GM23338 (cell line): ENCODE measurements around the gene CYP3A4. TPM values are rescaled to one million over a fixed set of nuclear protein-coding genes. Genes with fewer than 3 reads are reported as not detected.

ENCODE experiments used
- ATAC-seq: fragments of 200-7000 bp; cut with Tn5 transposase; 3 replicates; pipeline ENCODE4 v1.9.1; 2020
- DNase-seq: peaks from one replicate; pipeline ENCODE4 v3.0.0-alpha.2; 2015; ENCODE audit warnings: low spot score
- H2AFZ ChIP-seq: fragments of 200-600 bp; sonication (generic); 2 replicates; pipeline ENCODE4 v1.8.0; 2016; ENCODE audit warnings: antibody characterized with exemption, mild to moderate bottlenecking, moderate library complexity
- H3F3A ChIP-seq: fragments of 200-600 bp; sonication (generic); replicated peaks from 2 replicates; pipeline ENCODE4 v1.8.0; 2017; ENCODE audit warnings: antibody characterized with exemption, mixed run types, low read depth
- H3K27ac ChIP-seq: fragments of 200-600 bp; sonication (generic); 2 replicates; pipeline ENCODE4 v1.6.1; 2016; ENCODE audit warnings: low read depth
- H3K27me3 ChIP-seq: fragments of 200-600 bp; sonication (generic); 2 replicates; pipeline ENCODE4 v1.8.0; 2016; ENCODE audit warnings: mild to moderate bottlenecking, mixed run types, moderate library complexity; ENCODE audit not compliant: insufficient read depth
- H3K36me3 ChIP-seq: fragments of 200-600 bp; sonication (generic); 2 replicates; pipeline ENCODE4 v1.8.0; 2016; ENCODE audit warnings: mild to moderate bottlenecking; ENCODE audit not compliant: insufficient read depth
- H3K4me1 ChIP-seq: fragments of 200-600 bp; sonication (generic); 2 replicates; pipeline ENCODE4 v1.8.0; 2016; ENCODE audit warnings: mild to moderate bottlenecking, moderate library complexity; ENCODE audit not compliant: insufficient read depth
- H3K4me2 ChIP-seq: fragments of 200-600 bp; sonication (generic); 2 replicates; pipeline ENCODE4 v1.7.1; 2017; ENCODE audit warnings: mixed run types
- H3K4me3 ChIP-seq: fragments of 200-600 bp; sonication (generic); 2 replicates; pipeline ENCODE4 v1.6.1; 2016; ENCODE audit warnings: mixed run types
- H3K79me2 ChIP-seq: fragments of 200-600 bp; sonication (generic); replicated peaks from 2 replicates; pipeline ENCODE4 v1.8.0; 2017; ENCODE audit warnings: mild to moderate bottlenecking; ENCODE audit not compliant: insufficient read depth
- H3K9me2 ChIP-seq: fragments of 200-600 bp; sonication (generic); 2 replicates; pipeline ENCODE4 v1.8.0; 2017; ENCODE audit not compliant: insufficient read depth
- H4K20me1 ChIP-seq: fragments of 200-600 bp; sonication (generic); replicated peaks from 2 replicates; pipeline ENCODE4 v1.8.0; 2017; ENCODE audit warnings: mild to moderate bottlenecking; ENCODE audit not compliant: insufficient read depth
- H3K27ac Mint-ChIP-seq: 2 replicates; pipeline ENCODE4 v1.8.0; 2020; ENCODE audit warnings: inconsistent platforms, mild to moderate bottlenecking, moderate library complexity, mixed read lengths
- H3K27me3 Mint-ChIP-seq: 3 replicates; pipeline ENCODE4 v1.8.0; 2022; ENCODE audit warnings: low read depth, mild to moderate bottlenecking, moderate library complexity, mixed read lengths, inconsistent platforms; ENCODE audit not compliant: insufficient read depth, poor library complexity
- H3K36me3 Mint-ChIP-seq: 3 replicates; pipeline ENCODE4 v1.8.0; 2021; ENCODE audit warnings: low read depth, mild to moderate bottlenecking, inconsistent platforms, moderate library complexity, mixed read lengths
- H3K4me1 Mint-ChIP-seq: 3 replicates; pipeline ENCODE4 v1.8.0; 2020; ENCODE audit warnings: mild to moderate bottlenecking, inconsistent platforms, mixed read lengths
- H3K4me3 Mint-ChIP-seq: 3 replicates; pipeline ENCODE4 v1.8.0; 2021; ENCODE audit warnings: moderate library complexity, mild to moderate bottlenecking, inconsistent platforms, mixed read lengths
- H3K9me3 Mint-ChIP-seq: 3 replicates; pipeline ENCODE4 v1.8.0; 2020; ENCODE audit warnings: moderate library complexity, mild to moderate bottlenecking, inconsistent platforms, mixed read lengths
- CREB1 ChIP-seq: fragments of 250-450 bp; sonication (Bioruptor Pico); IDR thresholded peaks from 2 replicates; pipeline ENCODE4 v1.5.0; 2020; ENCODE audit warnings: low read depth, mild to moderate bottlenecking, moderate library complexity
- EZH2 ChIP-seq: fragments of 200-600 bp; sonication (generic); IDR thresholded peaks from one replicate; pipeline ENCODE4 v1.8.0; 2017; ENCODE audit warnings: antibody characterized with exemption, mild to moderate bottlenecking, low read depth; ENCODE audit not compliant: unreplicated experiment
- EZH2phosphoT487 ChIP-seq: fragments of 200-600 bp; sonication (generic); IDR thresholded peaks from one replicate; pipeline ENCODE4 v1.8.1; 2018; ENCODE audit warnings: antibody characterized with exemption; ENCODE audit not compliant: unreplicated experiment
- JUNB ChIP-seq: IDR thresholded peaks from one replicate; pipeline ENCODE4 v1.6.1; 2016; ENCODE audit warnings: antibody characterized with exemption; ENCODE audit not compliant: unreplicated experiment
- NANOG ChIP-seq: IDR thresholded peaks from 2 replicates; pipeline ENCODE4 v1.6.1; 2016; ENCODE audit warnings: antibody characterized with exemption, borderline replicate concordance
- POLR2AphosphoS5 ChIP-seq: IDR thresholded peaks from 2 replicates; pipeline ENCODE4 v1.6.1; 2016; ENCODE audit warnings: antibody characterized with exemption, low read depth
- STAT1 ChIP-seq: IDR thresholded peaks from one replicate; pipeline ENCODE4 v1.6.1; 2016; ENCODE audit warnings: antibody characterized with exemption; ENCODE audit not compliant: unreplicated experiment
- ZNF114 ChIP-seq: fragments of 250-450 bp; sonication (Bioruptor Pico); IDR thresholded peaks from 2 replicates; pipeline ENCODE4 v1.5.0; 2020; ENCODE audit warnings: mild to moderate bottlenecking, moderate library complexity
- ZNF331 ChIP-seq: fragments of 250-450 bp; sonication (Bioruptor Pico); IDR thresholded peaks from 2 replicates; pipeline ENCODE4 v1.5.0; 2020; ENCODE audit warnings: low read depth, mild to moderate bottlenecking, moderate library complexity
- polyA plus RNA-seq: library from polyadenylated mRNA; unstranded; fragments of >200 nt; fragmentation: Nextera tagmentation; extraction: Ambion mirVana; gene quantifications from 2 replicates; pipeline ENCODE4 v1.2.1, GENCODE V29; 2016
- total RNA-seq: library from RNA; depleted of rRNA; stranded (reverse); fragments of >200 nt; shearing (Covaris generic); gene quantifications from 2 replicates; pipeline ENCODE4 v1.2.3, GENCODE V29; 2014
- TF ChIP-seq, protein P1 (sequence below): fragments of 250-450 bp; sonication (Bioruptor Pico); IDR thresholded peaks from 2 replicates; pipeline ENCODE4 v1.5.0; 2020; ENCODE audit warnings: mild to moderate bottlenecking, moderate library complexity
- TF ChIP-seq, protein P2 (sequence below): IDR thresholded peaks from one replicate; pipeline ENCODE4 v1.6.1; 2018; ENCODE audit warnings: antibody characterized with exemption; ENCODE audit not compliant: unreplicated experiment
- TF ChIP-seq, protein P3 (sequence below): IDR thresholded peaks from 2 replicates; pipeline ENCODE4 v1.6.1; 2016; ENCODE audit warnings: antibody characterized with exemption

The CYP3A4 gene
- total and polyA plus RNA-seq, 2 experiments from 2014 or later = not detected

DNA sequence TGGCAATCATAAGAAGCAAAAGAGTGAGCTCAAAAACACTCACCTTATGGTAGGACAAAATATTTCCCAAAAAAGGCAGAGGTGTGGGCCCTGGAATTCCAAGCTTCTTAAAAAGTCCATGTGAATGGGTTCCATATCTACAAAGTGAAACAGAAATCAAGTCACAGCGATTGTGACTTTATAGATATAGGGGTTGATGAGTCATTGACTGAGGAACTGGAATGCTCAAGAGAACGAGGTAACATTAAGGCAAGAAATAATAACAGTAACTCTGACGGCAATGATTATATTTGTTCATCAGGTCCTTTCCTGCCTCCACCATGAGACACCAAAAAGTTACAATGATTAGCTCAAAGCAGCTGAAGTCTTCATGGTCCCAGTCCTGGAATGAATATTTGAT lies 4.0 kb downstream of the CYP3A4 start:
- no peaks in the 10 kb centered on the region for H3K79me2 ChIP-seq

More for the DNA sequence above, 4.0 kb downstream of the CYP3A4 start:
- Histone ChIP-seq H3K4me2 (no peak overlapping the region), H3K4me1 (no peaks in the 10 kb centered on the region), H3K36me3 (no peaks in the 10 kb centered on the region), H4K20me1 (no peaks in the 10 kb centered on the region), H3K9me2 (no peaks in the 10 kb centered on the region), H2AFZ (no peak overlapping the region), H3K27me3 (no peaks in the 10 kb centered on the region), H3F3A (no peaks in the 10 kb centered on the region), H3K4me3 (no peak overlapping the region), H3K27ac (no peak overlapping the region)
- ATAC-seq = no peak
- H3K4me3 Mint-ChIP-seq = no peak overlapping the region
- H3K36me3 Mint-ChIP-seq = no peaks in the 10 kb centered on the region
- no peak overlapping the region for H3K27ac Mint-ChIP-seq
- no peak for DNase-seq
- H3K27me3 Mint-ChIP-seq = no peaks in the 10 kb centered on the region
- peaks cover 3% of the 10 kb centered on the region; the same call in 2 of the 3 replicates for H3K4me1 Mint-ChIP-seq
- TF ChIP-seq, protein P1, sequence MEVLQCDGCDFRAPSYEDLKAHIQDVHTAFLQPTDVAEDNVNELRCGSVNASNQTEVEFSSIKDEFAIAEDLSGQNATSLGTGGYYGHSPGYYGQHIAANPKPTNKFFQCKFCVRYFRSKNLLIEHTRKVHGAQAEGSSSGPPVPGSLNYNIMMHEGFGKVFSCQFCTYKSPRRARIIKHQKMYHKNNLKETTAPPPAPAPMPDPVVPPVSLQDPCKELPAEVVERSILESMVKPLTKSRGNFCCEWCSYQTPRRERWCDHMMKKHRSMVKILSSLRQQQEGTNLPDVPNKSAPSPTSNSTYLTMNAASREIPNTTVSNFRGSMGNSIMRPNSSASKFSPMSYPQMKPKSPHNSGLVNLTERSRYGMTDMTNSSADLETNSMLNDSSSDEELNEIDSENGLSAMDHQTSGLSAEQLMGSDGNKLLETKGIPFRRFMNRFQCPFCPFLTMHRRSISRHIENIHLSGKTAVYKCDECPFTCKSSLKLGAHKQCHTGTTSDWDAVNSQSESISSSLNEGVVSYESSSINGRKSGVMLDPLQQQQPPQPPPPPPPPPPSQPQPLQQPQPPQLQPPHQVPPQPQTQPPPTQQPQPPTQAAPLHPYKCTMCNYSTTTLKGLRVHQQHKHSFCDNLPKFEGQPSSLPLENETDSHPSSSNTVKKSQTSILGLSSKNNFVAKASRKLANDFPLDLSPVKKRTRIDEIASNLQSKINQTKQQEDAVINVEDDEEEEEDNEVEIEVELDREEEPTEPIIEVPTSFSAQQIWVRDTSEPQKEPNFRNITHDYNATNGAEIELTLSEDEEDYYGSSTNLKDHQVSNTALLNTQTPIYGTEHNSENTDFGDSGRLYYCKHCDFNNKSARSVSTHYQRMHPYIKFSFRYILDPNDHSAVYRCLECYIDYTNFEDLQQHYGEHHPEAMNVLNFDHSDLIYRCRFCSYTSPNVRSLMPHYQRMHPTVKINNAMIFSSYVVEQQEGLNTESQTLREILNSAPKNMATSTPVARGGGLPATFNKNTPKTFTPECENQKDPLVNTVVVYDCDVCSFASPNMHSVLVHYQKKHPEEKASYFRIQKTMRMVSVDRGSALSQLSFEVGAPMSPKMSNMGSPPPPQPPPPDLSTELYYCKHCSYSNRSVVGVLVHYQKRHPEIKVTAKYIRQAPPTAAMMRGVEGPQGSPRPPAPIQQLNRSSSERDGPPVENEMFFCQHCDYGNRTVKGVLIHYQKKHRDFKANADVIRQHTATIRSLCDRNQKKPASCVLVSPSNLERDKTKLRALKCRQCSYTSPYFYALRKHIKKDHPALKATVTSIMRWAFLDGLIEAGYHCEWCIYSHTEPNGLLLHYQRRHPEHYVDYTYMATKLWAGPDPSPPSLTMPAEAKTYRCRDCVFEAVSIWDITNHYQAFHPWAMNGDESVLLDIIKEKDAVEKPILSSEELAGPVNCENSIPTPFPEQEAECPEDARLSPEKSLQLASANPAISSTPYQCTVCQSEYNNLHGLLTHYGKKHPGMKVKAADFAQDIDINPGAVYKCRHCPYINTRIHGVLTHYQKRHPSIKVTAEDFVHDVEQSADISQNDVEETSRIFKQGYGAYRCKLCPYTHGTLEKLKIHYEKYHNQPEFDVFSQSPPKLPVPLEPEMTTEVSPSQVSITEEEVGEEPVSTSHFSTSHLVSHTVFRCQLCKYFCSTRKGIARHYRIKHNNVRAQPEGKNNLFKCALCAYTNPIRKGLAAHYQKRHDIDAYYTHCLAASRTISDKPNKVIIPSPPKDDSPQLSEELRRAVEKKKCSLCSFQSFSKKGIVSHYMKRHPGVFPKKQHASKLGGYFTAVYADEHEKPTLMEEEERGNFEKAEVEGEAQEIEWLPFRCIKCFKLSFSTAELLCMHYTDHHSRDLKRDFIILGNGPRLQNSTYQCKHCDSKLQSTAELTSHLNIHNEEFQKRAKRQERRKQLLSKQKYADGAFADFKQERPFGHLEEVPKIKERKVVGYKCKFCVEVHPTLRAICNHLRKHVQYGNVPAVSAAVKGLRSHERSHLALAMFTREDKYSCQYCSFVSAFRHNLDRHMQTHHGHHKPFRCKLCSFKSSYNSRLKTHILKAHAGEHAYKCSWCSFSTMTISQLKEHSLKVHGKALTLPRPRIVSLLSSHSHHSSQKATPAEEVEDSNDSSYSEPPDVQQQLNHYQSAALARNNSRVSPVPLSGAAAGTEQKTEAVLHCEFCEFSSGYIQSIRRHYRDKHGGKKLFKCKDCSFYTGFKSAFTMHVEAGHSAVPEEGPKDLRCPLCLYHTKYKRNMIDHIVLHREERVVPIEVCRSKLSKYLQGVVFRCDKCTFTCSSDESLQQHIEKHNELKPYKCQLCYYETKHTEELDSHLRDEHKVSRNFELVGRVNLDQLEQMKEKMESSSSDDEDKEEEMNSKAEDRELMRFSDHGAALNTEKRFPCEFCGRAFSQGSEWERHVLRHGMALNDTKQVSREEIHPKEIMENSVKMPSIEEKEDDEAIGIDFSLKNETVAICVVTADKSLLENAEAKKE (CRISPR knock-in tag) = no peak
- TF ChIP-seq ZNF331 (no peak), NANOG (no peak), STAT1 (no peak), CREB1 (CRISPR knock-in tag) (no peak), EZH2phosphoT487 (no peak), EZH2 (no peak), POLR2AphosphoS5 (no peak), ZNF114 (CRISPR knock-in tag) (no peak), JUNB (no peak)
- TF ChIP-seq, protein P2, sequence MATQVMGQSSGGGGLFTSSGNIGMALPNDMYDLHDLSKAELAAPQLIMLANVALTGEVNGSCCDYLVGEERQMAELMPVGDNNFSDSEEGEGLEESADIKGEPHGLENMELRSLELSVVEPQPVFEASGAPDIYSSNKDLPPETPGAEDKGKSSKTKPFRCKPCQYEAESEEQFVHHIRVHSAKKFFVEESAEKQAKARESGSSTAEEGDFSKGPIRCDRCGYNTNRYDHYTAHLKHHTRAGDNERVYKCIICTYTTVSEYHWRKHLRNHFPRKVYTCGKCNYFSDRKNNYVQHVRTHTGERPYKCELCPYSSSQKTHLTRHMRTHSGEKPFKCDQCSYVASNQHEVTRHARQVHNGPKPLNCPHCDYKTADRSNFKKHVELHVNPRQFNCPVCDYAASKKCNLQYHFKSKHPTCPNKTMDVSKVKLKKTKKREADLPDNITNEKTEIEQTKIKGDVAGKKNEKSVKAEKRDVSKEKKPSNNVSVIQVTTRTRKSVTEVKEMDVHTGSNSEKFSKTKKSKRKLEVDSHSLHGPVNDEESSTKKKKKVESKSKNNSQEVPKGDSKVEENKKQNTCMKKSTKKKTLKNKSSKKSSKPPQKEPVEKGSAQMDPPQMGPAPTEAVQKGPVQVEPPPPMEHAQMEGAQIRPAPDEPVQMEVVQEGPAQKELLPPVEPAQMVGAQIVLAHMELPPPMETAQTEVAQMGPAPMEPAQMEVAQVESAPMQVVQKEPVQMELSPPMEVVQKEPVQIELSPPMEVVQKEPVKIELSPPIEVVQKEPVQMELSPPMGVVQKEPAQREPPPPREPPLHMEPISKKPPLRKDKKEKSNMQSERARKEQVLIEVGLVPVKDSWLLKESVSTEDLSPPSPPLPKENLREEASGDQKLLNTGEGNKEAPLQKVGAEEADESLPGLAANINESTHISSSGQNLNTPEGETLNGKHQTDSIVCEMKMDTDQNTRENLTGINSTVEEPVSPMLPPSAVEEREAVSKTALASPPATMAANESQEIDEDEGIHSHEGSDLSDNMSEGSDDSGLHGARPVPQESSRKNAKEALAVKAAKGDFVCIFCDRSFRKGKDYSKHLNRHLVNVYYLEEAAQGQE = no peak
- TF ChIP-seq, protein P3, sequence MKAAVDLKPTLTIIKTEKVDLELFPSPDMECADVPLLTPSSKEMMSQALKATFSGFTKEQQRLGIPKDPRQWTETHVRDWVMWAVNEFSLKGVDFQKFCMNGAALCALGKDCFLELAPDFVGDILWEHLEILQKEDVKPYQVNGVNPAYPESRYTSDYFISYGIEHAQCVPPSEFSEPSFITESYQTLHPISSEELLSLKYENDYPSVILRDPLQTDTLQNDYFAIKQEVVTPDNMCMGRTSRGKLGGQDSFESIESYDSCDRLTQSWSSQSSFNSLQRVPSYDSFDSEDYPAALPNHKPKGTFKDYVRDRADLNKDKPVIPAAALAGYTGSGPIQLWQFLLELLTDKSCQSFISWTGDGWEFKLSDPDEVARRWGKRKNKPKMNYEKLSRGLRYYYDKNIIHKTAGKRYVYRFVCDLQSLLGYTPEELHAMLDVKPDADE = no peak
- H3K9me3 Mint-ChIP-seq = no peaks in the 10 kb centered on the region; the same call in 2 of the 3 replicates
